Subcutaneous abdominal adipose tissue (tissue), 5 donors: ENCODE results near the gene LMO2.
A peak's percentile ranks its signal among the peaks of the same experiment; 100 is the strongest.

Experiments
- H3K27ac ChIP-seq: one replicate; pipeline ENCODE4 v1.7.0; 2013; ENCODE audit warnings: low read depth, mild to moderate bottlenecking, inconsistent platforms, low read length, moderate library complexity
- H3K27me3 ChIP-seq, 5 donors: one replicate each; pipeline ENCODE4 v1.7.0; 2013; ENCODE audit warnings: low read length in 5 of 5, inconsistent platforms in 1 of 5; ENCODE audit not compliant: control insufficient read depth in 5 of 5, insufficient read depth in 4 of 5
- H3K36me3 ChIP-seq, 5 donors: one replicate each; pipeline ENCODE4 v1.7.0; 2013; ENCODE audit warnings: low read length in 5 of 5; ENCODE audit not compliant: control insufficient read depth in 5 of 5, insufficient read depth in 5 of 5
- H3K4me1 ChIP-seq, 5 donors: one replicate each; pipeline ENCODE4 v1.7.0; 2013; ENCODE audit warnings: low read length in 5 of 5, mild to moderate bottlenecking in 3 of 5, moderate library complexity in 1 of 5; ENCODE audit not compliant: control insufficient read depth in 5 of 5, insufficient read depth in 5 of 5
- H3K4me3 ChIP-seq, 5 donors: one replicate each; pipeline ENCODE4 v1.7.0; 2013; ENCODE audit warnings: low read length in 5 of 5, low read depth in 1 of 5
- H3K9ac ChIP-seq, 5 donors: one replicate each; pipeline ENCODE4 v1.7.0; 2013; ENCODE audit warnings: low read length in 5 of 5, mild to moderate bottlenecking in 4 of 5, moderate library complexity in 3 of 5
- H3K9me3 ChIP-seq, 5 donors: one replicate each; pipeline ENCODE4 v1.7.0; 2013; ENCODE audit warnings: low read length in 5 of 5; ENCODE audit not compliant: control insufficient read depth in 5 of 5
- donor health status: healthy.
- donor health status: healthy.
- donor health status: healthy.
- donor health status: healthy.
- donor health status: healthy.

LMO2 gene

DNA sequence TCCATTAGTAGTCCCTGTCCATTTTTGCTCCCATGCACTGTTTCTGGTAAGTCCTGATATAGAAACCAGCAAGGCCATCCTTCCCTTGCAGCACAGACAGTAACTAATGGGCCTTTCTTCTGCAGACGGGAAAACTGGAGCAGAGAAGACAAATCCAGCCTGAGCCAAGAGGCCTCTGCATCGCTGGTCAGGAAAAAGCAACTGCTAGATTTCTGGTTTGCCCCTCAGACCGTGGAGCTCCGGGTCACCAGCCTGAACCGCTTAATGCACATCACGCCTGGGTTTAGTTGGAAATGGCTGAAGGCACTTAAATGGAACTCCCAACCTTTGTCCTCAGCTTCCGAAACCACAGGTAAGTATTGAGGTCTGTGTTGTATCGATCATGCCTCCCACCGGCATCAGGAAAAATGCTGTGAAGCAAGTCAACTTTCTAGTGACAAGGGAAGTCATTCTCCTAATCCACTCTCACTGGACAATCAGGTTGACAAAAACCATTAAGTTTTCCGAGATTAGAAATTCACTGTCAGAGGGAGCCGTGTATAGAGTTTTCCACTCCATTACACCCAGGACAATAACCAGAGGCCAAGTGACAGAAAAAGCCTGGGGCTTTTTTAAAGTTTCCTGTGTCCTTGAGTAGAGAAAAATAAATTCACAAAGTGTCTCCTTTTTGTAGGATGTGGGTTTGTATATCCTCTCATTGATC, 14.8 kb upstream of the LMO2 start:
- Histone ChIP-seq H3K9me3 (no peaks in the 10 kb centered on the region), H3K4me3 (no peak overlapping the region), H3K36me3 (no peaks in the 10 kb centered on the region), H3K27ac (no peak overlapping the region), H3K4me1 (peaks cover 0 to 13% (median 4%) of the 10 kb centered on the region in 5 donors), H3K9ac (no peak overlapping the region), H3K27me3 (peaks cover 0 to 3% (median 0%) of the 10 kb centered on the region in 5 donors)

DNA sequence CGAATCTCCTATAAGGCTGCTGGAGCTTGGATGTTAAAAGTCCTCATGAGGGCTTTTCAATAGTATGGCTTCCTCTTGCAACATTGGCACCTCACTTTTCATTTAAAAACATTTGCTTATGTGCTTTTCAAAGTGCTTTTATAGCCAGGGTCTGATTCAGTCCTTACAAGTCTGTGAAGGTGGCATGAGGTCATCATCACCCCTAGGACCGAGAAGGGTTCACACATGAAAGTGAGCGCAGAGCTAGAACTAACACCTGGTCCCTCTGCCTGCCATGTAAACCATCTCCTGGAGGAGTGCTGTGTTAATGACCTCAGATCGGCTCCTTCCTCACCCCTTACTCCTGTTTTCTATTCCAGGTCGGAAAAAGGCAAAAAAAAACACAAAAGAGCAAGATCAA, 12.2 kb upstream of the LMO2 start:
- H3K27ac ChIP-seq = no peak overlapping the region

DNA sequence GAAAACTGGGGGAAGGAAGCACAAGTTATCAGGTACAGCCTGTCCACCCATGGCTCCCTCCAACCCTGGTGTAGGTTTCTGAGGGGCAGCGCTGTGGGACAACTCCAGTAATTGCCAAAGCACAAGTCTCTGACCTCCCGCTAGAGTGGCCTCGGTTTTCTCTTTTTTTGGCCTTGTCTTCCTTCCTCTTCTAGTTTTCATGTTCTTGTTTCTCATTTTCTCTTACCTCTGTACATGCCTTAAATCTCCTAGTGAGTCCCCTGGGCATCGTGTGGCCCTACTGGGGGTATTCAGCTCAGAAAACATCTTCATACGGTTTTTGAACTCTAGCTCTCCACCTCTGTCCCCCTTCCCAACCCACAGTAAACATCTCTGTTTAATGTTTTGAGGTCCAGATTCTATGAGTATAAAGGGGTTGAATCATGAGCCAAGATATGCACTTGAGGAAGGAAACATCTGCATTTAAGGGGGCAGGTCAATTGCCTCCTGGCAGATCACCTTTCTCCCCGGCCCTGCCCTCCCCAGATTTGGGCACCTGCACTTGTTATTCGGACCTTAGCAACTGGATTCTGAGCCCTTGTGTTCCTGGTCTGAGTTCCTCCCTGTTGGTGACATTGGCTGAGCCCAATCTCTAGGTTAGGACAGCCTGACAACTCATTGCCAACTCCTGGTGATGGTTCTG, 8.4 kb upstream of the LMO2 start:
- Histone ChIP-seq H3K4me1 (peaks cover 5 to 25% (median 20%) of the 10 kb centered on the region in 5 donors), H3K27ac (peak overlapping the region; percentile 33), H3K27me3 (no peaks in the 10 kb centered on the region), H3K9me3 (no peaks in the 10 kb centered on the region), H3K36me3 (no peaks in the 10 kb centered on the region), H3K9ac (no peak overlapping the region), H3K4me3 (no peak overlapping the region)

More for the DNA sequence above, 12.2 kb upstream of the LMO2 start:
- H3K9me3 ChIP-seq = no peaks in the 10 kb centered on the region
- no peak overlapping the region for H3K9ac ChIP-seq
- H3K4me1 ChIP-seq = peaks cover 4 to 14% (median 13%) of the 10 kb centered on the region in 5 donors
- no peaks in the 10 kb centered on the region for H3K36me3 ChIP-seq
- H3K4me3 ChIP-seq = no peak overlapping the region
- H3K27me3 ChIP-seq = no peaks in the 10 kb centered on the region

DNA sequence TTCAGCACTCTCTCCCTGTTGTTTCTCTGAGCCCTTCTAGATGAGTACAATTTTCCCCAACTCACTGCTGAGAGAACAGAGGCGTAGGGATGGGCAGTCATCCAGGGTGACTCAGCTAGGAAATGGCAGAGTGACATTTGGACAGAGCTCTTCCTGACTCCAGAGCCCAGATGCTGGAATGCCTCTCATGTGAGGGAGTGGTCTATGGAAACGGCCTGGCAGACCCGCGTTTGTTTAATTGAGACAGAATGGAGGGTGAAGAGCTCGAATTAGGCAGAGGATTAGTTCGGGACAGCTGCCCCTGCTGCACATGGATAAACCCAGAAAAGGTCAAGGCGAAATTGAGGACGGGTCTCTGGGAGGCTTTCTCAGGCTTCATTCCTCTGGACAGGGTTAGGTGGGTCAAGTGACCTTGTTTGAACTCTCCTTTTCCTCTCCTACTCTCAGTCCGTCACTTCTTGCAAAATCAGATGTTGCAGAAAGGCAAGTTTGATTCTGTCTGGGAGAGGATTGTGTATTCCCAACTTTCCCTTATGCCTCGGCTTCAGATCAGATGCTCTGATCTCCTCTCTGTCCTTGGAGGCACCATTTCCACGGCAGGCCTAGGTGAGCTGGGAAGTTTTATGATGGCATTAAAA, 7.6 kb upstream of the LMO2 start:
- no peaks in the 10 kb centered on the region for H3K27me3 ChIP-seq
- H3K27ac ChIP-seq = peak overlapping the region; percentile 56
- H3K4me1 ChIP-seq = peaks cover 5 to 28% (median 20%) of the 10 kb centered on the region in 5 donors
- H3K9ac ChIP-seq = no peak overlapping the region
- H3K4me3 ChIP-seq = peak overlapping the region in 3 of 5 donors; percentile 14 to 54 (median 37)
- no peaks in the 10 kb centered on the region for H3K9me3 ChIP-seq
- no peaks in the 10 kb centered on the region for H3K36me3 ChIP-seq

DNA sequence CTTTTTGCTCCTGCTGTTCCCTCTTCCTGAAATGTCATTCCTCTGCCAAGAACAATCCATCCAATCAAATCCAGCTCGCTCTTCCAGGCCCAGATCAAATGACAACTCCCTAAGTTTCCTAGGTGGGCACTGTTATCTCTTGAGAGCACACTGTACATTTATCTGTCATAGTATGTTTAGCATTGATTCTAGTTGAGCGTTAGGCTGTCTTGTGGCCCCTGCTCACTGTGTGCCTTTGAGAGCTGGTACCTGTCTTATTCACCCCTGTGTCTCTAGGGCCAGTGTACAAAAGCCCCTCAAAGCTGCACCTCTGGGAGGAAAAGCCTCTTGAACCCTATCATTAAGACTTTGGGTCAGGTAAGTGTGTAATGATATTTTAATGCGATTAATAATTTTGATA, 7.1 kb upstream of the LMO2 start:
- no peak overlapping the region for H3K9ac ChIP-seq
- H3K4me3 ChIP-seq = no peak overlapping the region
- no peaks in the 10 kb centered on the region for H3K9me3 ChIP-seq
- H3K4me1 ChIP-seq = peaks cover 5 to 28% (median 20%) of the 10 kb centered on the region in 5 donors
- no peaks in the 10 kb centered on the region for H3K36me3 ChIP-seq
- H3K27ac ChIP-seq = peak overlapping the region; percentile 56
- no peaks in the 10 kb centered on the region for H3K27me3 ChIP-seq

DNA sequence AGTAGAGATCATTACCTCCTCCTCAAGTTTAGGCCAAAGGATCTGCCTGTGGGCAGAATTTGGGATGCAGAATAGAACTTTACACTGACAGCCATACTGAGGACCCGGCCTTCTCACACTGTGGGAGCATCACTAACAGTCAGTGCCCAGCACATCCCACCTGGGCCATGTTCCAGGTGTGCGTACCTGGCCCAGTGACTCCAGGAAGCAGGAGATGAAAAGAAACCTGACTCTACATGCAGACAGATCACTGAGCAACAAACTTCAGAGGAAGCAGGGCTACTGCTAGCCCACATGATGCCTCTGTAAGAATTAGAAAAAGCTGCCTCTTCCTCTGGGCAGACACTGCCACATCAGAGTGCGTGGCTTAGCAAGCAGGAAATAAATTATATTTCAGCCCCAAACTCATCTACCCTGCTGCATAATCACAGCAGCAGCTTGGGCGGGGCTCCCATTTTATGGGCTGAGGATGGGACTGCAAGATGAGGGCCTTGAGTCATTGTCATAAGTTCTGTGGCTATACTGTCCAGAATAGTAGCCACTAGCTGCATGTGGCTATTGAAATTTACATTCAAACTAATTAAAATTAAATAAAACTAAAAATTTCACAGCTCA, 6.0 kb upstream of the LMO2 start:
- no peak overlapping the region for H3K27ac ChIP-seq
- H3K4me3 ChIP-seq = no peak overlapping the region
- H3K9me3 ChIP-seq = no peaks in the 10 kb centered on the region
- H3K9ac ChIP-seq = no peak overlapping the region
- peaks cover 5 to 38% (median 27%) of the 10 kb centered on the region in 5 donors for H3K4me1 ChIP-seq
- H3K36me3 ChIP-seq = no peaks in the 10 kb centered on the region
- no peaks in the 10 kb centered on the region for H3K27me3 ChIP-seq

DNA sequence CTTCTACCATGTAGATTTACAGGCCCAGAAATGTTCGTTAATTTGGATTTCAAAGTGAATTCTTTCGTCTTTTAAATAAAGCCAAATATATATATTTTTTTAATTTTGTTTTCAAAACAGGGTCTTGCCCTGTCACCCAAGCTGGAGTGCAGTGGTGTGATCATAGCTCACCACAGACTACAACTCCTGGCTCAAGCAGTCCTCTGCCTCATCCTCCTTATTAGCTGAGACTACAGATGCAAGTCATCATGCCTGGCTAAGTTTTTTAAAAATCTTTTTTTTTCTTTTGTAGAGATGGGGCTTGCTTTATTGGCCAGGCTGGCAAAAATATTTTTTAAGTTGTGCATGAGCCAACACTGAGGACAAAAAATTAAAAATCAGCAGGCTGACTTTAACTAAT, 5.0 kb upstream of the LMO2 start:
- Histone ChIP-seq H3K9me3 (no peaks in the 10 kb centered on the region), H3K4me1 (peaks cover 5 to 45% (median 27%) of the 10 kb centered on the region in 5 donors), H3K27ac (no peak overlapping the region), H3K27me3 (no peaks in the 10 kb centered on the region), H3K36me3 (no peaks in the 10 kb centered on the region), H3K9ac (no peak overlapping the region), H3K4me3 (no peak overlapping the region)

DNA sequence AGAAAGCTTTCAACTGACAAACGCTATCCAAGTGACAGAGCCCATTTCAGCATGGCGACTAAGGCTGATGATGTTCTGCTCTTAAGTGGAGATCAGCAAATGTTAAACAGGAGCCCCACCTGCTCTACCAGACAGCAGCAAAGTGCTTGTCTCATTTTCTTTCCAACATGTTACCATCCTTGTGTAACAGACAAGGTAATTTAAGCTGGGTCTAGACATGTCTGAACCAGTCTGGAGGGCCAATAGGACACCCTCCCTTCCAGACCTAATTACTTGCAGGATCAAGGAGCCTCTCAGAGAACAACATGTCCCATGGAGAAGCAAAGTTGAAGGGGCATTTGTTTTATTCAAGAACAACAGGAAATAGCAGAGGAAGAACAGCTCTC, 3.9 kb upstream of the LMO2 start:
- no peaks in the 10 kb centered on the region for H3K36me3 ChIP-seq
- H3K9ac ChIP-seq = no peak overlapping the region
- H3K9me3 ChIP-seq = no peaks in the 10 kb centered on the region
- no peaks in the 10 kb centered on the region for H3K27me3 ChIP-seq
- peaks cover 5 to 52% (median 27%) of the 10 kb centered on the region in 5 donors for H3K4me1 ChIP-seq
- no peak overlapping the region for H3K4me3 ChIP-seq
- no peak overlapping the region for H3K27ac ChIP-seq

DNA sequence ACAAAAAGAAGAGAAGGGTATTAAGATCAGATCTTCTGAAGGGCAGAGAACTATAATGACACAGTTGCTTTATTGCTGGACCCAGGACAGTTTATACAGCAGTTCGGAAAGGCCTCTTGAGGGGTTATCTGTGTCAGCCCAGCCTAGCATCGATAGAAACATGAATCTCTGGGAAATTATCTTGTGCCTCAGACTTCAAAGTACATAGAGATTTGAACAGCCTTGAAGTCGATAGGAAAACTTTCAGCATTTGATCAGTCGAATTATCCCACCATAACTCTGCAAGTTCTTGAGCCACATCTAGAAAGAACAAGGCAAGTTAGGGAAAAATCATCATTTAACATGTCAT, 2.5 kb upstream of the LMO2 start:
- H3K4me1 ChIP-seq = peaks cover 1 to 42% (median 17%) of the 10 kb centered on the region in 5 donors
- H3K27me3 ChIP-seq = no peaks in the 10 kb centered on the region
- peak overlapping the region in 1 of 5 donors; percentile 24 for H3K9ac ChIP-seq
- no peaks in the 10 kb centered on the region for H3K36me3 ChIP-seq
- peak overlapping the region in 3 of 5 donors; percentile 0 to 43 (median 37) for H3K4me3 ChIP-seq
- H3K27ac ChIP-seq = no peak overlapping the region
- no peaks in the 10 kb centered on the region for H3K9me3 ChIP-seq
